HCT116 (cell line): ENCODE results near the gene CDC14A. TPM values are rescaled to one million over a fixed set of nuclear protein-coding genes. Genes with fewer than 3 reads are reported as not detected.

Experiments used
- ATAC-seq: fragments of 200-7000 bp; cut with Tn5 transposase; 2 replicates; pipeline ENCODE4 v1.9.1; 2020; ENCODE audit warnings: mild to moderate bottlenecking, moderate library complexity
- BruUV-seq: library from RNA; stranded (reverse); fragments of 400-500 nt; replicated peaks from 2 replicates; lab custom pipeline; 2021; lab: Mats Ljungman, UMichigan
- CTCF ChIA-PET: fragments of 300-600 bp; sonication (Branson Sonifier 250); formaldehyde crosslinking; loops from one replicate; lab custom pipeline; 2021; ENCODE audit warnings: antibody characterized with exemption; lab: Charles Lee
- POLR2A ChIA-PET: fragments of 300-600, 350-600 bp; sonication (Branson Sonifier 250); formaldehyde crosslinking; loops from one replicate; lab custom pipeline; 2021; ENCODE audit warnings: antibody characterized with exemption; lab: Charles Lee
- RAD21 ChIA-PET, 2 experiments: fragments of 300-600 bp; sonication (Branson Sonifier 250); formaldehyde crosslinking; loops; one replicate each; lab custom pipeline; 2023; ENCODE audit warnings: low total read pairs in 2 of 2; ENCODE audit not compliant: uncharacterized antibody in 2 of 2, unreplicated experiment in 2 of 2, low non-redundant PET in 1 of 2; lab: Charles Lee
- DNase-seq: peaks from one replicate; pipeline ENCODE4 v3.0.0-alpha.2; 2010; ENCODE audit warnings: low read depth, low spot score
- H2AFZ ChIP-seq: fragments of 200-600 bp; shearing (Covaris generic), sonication (generic); 2 replicates; pipeline ENCODE4 v1.6.1; 2017; ENCODE audit warnings: low read depth, mixed run types, mixed read lengths, antibody characterized with exemption, low read length; ENCODE audit not compliant: poor library complexity, severe bottlenecking
- H3K27ac ChIP-seq: 2 replicates; pipeline ENCODE4 v1.5.1; 2012; ENCODE audit warnings: low read depth, low read length
- H3K27me3 ChIP-seq: fragments of 200-600 bp; sonication (generic); 2 replicates; pipeline ENCODE4 v1.6.1; 2016; ENCODE audit warnings: mixed run types, low read length, mixed read lengths; ENCODE audit not compliant: insufficient read depth
- H3K36me3 ChIP-seq, 2 experiments: fragments of 200-500 bp in 1 of 2; fragments of 200-600 bp in 1 of 2; sonication (Bioruptor generic) in 1 of 2; sonication (generic) in 1 of 2; 2 replicates each; pipeline versions ENCODE4 v1.5.1 to v1.6.1; 2014 to 2016; ENCODE audit warnings: low read length in 2 of 2, inconsistent platforms in 1 of 2, mixed read lengths in 1 of 2, mixed run types in 1 of 2; ENCODE audit not compliant: insufficient read depth in 2 of 2, control insufficient read depth in 1 of 2
- H3K4me1 ChIP-seq, 2 experiments: fragments of 200-600 bp in 1 of 2; sonication (generic) in 1 of 2; 2 replicates each; pipeline versions ENCODE4 v1.5.1 to v1.6.1; 2012 to 2017; ENCODE audit warnings: low read length in 2 of 2, inconsistent platforms in 1 of 2, mild to moderate bottlenecking in 1 of 2, mixed read lengths in 1 of 2, mixed run types in 1 of 2, moderate library complexity in 1 of 2; ENCODE audit not compliant: insufficient read depth in 2 of 2, control insufficient read depth in 1 of 2
- H3K4me2 ChIP-seq: fragments of 200-600 bp; sonication (generic); 2 replicates; pipeline ENCODE4 v1.6.1; 2017; ENCODE audit warnings: mixed run types, low read length, mixed read lengths
- H3K4me3 ChIP-seq, 2 experiments: fragments of 200-600 bp in 1 of 2; sonication (generic) in 1 of 2; replicated peaks in 1 of 2; 2 replicates each; pipeline ENCODE4 v1.5.1; 2011 to 2016; ENCODE audit warnings: low read length in 2 of 2, control low read depth in 1 of 2, low read depth in 1 of 2, mild to moderate bottlenecking in 1 of 2, mixed read lengths in 1 of 2, mixed run types in 1 of 2
- H3K79me2 ChIP-seq: fragments of 200-600 bp; sonication (generic); 2 replicates; pipeline ENCODE4 v1.6.1; 2017; ENCODE audit warnings: mild to moderate bottlenecking, mixed run types, low read length, moderate library complexity, mixed read lengths; ENCODE audit not compliant: insufficient read depth
- H3K9ac ChIP-seq: fragments of 200-600 bp; sonication (generic); 2 replicates; pipeline ENCODE4 v1.6.1; 2016; ENCODE audit warnings: low read length, mixed read lengths
- H3K9me2 ChIP-seq: fragments of 200-600 bp; sonication (generic), shearing (Covaris generic); 2 replicates; pipeline ENCODE4 v1.6.1; 2017; ENCODE audit warnings: mixed run types, mild to moderate bottlenecking, moderate library complexity; ENCODE audit not compliant: insufficient read depth
- H3K9me3 ChIP-seq, 2 experiments: fragments of 200-500 bp in 1 of 2; fragments of 200-600 bp in 1 of 2; sonication (Bioruptor generic) in 1 of 2; sonication (generic) in 1 of 2; 2 replicates each; pipeline ENCODE4 v1.6.1; 2014 to 2017; ENCODE audit warnings: low read length in 2 of 2, mixed read lengths in 2 of 2, inconsistent platforms in 1 of 2, low read depth in 1 of 2, mild to moderate bottlenecking in 1 of 2, mixed run types in 1 of 2, moderate library complexity in 1 of 2; ENCODE audit not compliant: control insufficient read depth in 1 of 2, insufficient read depth in 1 of 2
- H4K20me1 ChIP-seq: fragments of 200-600 bp; sonication (generic), shearing (Covaris generic); 2 replicates; pipeline ENCODE4 v1.6.1; 2017; ENCODE audit warnings: mixed run types, mild to moderate bottlenecking, moderate library complexity; ENCODE audit not compliant: insufficient read depth
- CBX3 ChIP-seq: IDR thresholded peaks from 2 replicates; pipeline ENCODE4 v1.6.1; 2012; ENCODE audit warnings: low read depth
- CTCF ChIP-seq, 3 experiments: fragments of 200-600 bp in 1 of 3; sonication (generic) in 1 of 3; IDR thresholded peaks in 2 of 3; conservative IDR thresholded peaks in 1 of 3; 2 replicates each; pipeline ENCODE4 v1.5.1; 2012 to 2017; ENCODE audit warnings: low read depth in 2 of 3, low read length in 2 of 3, antibody characterized with exemption in 1 of 3, borderline replicate concordance in 1 of 3, control low read depth in 1 of 3, mild to moderate bottlenecking in 1 of 3, mixed read lengths in 1 of 3, mixed run types in 1 of 3, moderate library complexity in 1 of 3; ENCODE audit not compliant: insufficient read depth in 1 of 3
- EGR1 ChIP-seq: IDR thresholded peaks from 2 replicates; pipeline ENCODE4 v1.6.1; 2012; ENCODE audit warnings: low read depth
- EZH2phosphoT487 ChIP-seq: fragments of 200-600 bp; IDR thresholded peaks from 2 replicates; pipeline ENCODE4 v1.6.1; 2018; ENCODE audit warnings: antibody characterized with exemption, borderline replicate concordance
- MAX ChIP-seq: IDR thresholded peaks from 2 replicates; pipeline ENCODE4 v1.6.1; 2012
- POLR2A ChIP-seq: IDR thresholded peaks from 2 replicates; pipeline ENCODE4 v1.7.0; 2011; ENCODE audit warnings: borderline replicate concordance; ENCODE audit not compliant: insufficient read depth, insufficient read length; ENCODE audit errors: extremely low read depth
- RAD21 ChIP-seq: IDR thresholded peaks from 2 replicates; pipeline ENCODE4 v1.6.1; 2012; ENCODE audit warnings: low read depth, mild to moderate bottlenecking
- SIN3A ChIP-seq: IDR thresholded peaks from 2 replicates; pipeline ENCODE4 v1.6.1; 2012; ENCODE audit warnings: low read depth
- SRF ChIP-seq: IDR thresholded peaks from 2 replicates; pipeline ENCODE4 v1.6.1; 2012; ENCODE audit warnings: low read depth
- TCF7L2 ChIP-seq: IDR thresholded peaks from 2 replicates; pipeline ENCODE4 v1.7.0; 2011; ENCODE audit warnings: borderline replicate concordance, inconsistent platforms; ENCODE audit not compliant: insufficient read depth, insufficient read length; ENCODE audit errors: extremely low read depth
- ZNF274 ChIP-seq: fragments of 200-500 bp; sonication (Bioruptor generic); IDR thresholded peaks from 2 replicates; pipeline ENCODE4 v1.6.1; 2014; ENCODE audit warnings: mild to moderate bottlenecking, low read depth, low read length, inconsistent platforms
- intact Hi-C: fragments of 100-400 bp; cut with micrococcal nuclease; formaldehyde crosslinking; loops from 2 replicates; pipeline ENCODE4 v1.10.0; 2022
- total RNA-seq: library from RNA; stranded (reverse); gene quantifications from one replicate; pipeline ENCODE4 v1.2.1, GENCODE V29; 2021; ENCODE audit not compliant: unreplicated experiment

The CDC14A gene
- total RNA-seq, 1 experiment from 2014 or later: 5.1 TPM

- ChIA-PET CTCF (no interaction called here), RAD21 (no interaction called here), POLR2A (no interaction called here)
- no peaks in the 10 kb centered on the region for H3K9me3 ChIP-seq
- H3K4me2 ChIP-seq: no peak overlapping the region
- no peaks in the 10 kb centered on the region for H3K36me3 ChIP-seq
- no TSS peak for BruUV-seq
- TF ChIP-seq EGR1: no peak
- intact Hi-C loops: no loop called here
- no peaks in the 10 kb centered on the region for H3K9me2 ChIP-seq
- no peaks in the 10 kb centered on the region for H3K4me1 ChIP-seq
- H3K27me3 ChIP-seq: no peaks in the 10 kb centered on the region
- ATAC-seq (no peak), DNase-seq (no peak)
- no peaks in the 10 kb centered on the region for H3K79me2 ChIP-seq
- no peak overlapping the region for H3K4me3 ChIP-seq
- no peaks in the 10 kb centered on the region for H4K20me1 ChIP-seq
- H2AFZ ChIP-seq: no peak overlapping the region
- H3K27ac ChIP-seq: no peak overlapping the region
- no peak overlapping the region for H3K9ac ChIP-seq
Observed at GRCh38 chr1:100523038-100523652, 170.8 kb downstream of the CDC14A start.

- POLR2A ChIA-PET: no interaction called here
- Histone ChIP-seq H2AFZ (no peak overlapping the region), H3K9me2 (no peaks in the 10 kb centered on the region), H3K4me3 (no peak overlapping the region), H3K4me1 (no peaks in the 10 kb centered on the region), H3K9ac (no peak overlapping the region), H3K4me2 (no peak overlapping the region), H3K79me2 (no peaks in the 10 kb centered on the region), H3K27me3 (no peaks in the 10 kb centered on the region), H3K36me3 (no peaks in the 10 kb centered on the region), H4K20me1 (no peaks in the 10 kb centered on the region), H3K27ac (no peak overlapping the region), H3K9me3 (no peaks in the 10 kb centered on the region)
- RAD21 ChIA-PET: no interaction called here
- TF ChIP-seq RAD21 (no peak), SRF (no peak)
- intact Hi-C loops: no loop called here
- ATAC-seq (no peak), DNase-seq (no peak)
- CTCF ChIA-PET: no interaction called here
- no TSS peak for BruUV-seq
Observed at GRCh38 chr1:100524355-100524754, 172.0 kb downstream of the CDC14A start.

GRCh38 chr1:100526894-100527293 lies 174.6 kb downstream of the CDC14A start:
- RAD21 ChIA-PET: no interaction called here
- H3K4me1 ChIP-seq: no peaks in the 10 kb centered on the region
- no peak overlapping the region for H3K27ac ChIP-seq
- H3K4me2 ChIP-seq: no peak overlapping the region
- no peak overlapping the region for H3K9ac ChIP-seq
- CTCF ChIA-PET: no interaction called here
- intact Hi-C loops: no loop called here
- DNase-seq (no peak), ATAC-seq (no peak)
- POLR2A ChIA-PET: no interaction called here
- H4K20me1 ChIP-seq: no peaks in the 10 kb centered on the region
- H2AFZ ChIP-seq: no peak overlapping the region
- H3K4me3 ChIP-seq: no peak overlapping the region
- no peaks in the 10 kb centered on the region for H3K9me2 ChIP-seq
- H3K9me3 ChIP-seq: no peaks in the 10 kb centered on the region
- H3K79me2 ChIP-seq: no peaks in the 10 kb centered on the region
- BruUV-seq: no TSS peak
- H3K36me3 ChIP-seq: no peaks in the 10 kb centered on the region
- no peaks in the 10 kb centered on the region for H3K27me3 ChIP-seq
- TF ChIP-seq POLR2A: no peak
- no peak for TF ChIP-seq ZNF274
- no peak for TF ChIP-seq EGR1
- no peak for TF ChIP-seq SIN3A
- TF ChIP-seq CBX3: no peak
- TF ChIP-seq TCF7L2: no peak
- TF ChIP-seq EZH2phosphoT487: no peak
- TF ChIP-seq CTCF (IDR thresholded peaks at IDR 0.05 in 2 of 3, conservative IDR thresholded peaks at IDR 0.05 in 1 of 3; ENCODE audit: borderline replicate concordance in 1 of 3, insufficient read depth in 1 of 3, low read depth in 2 of 3, low read length in 2 of 3): no peak
- TF ChIP-seq MAX: no peak
